Stimulated activated effector memory CD8-positive, alpha-beta T cell treated with anti-CD3 and anti-CD28 coated beads, Interleukin-12 subunit alpha, Interleukin-12 subunit beta, amount 100 ng/mL, for 72 hours (primary cell): ENCODE measurements around the gene INPP5B.
"Not testable (repeated sequence)": the region's sequence is repeated elsewhere in the genome, so short reads cannot be mapped to it uniquely, and the experiment has no call there.

ENCODE experiments used
- ATAC-seq: fragments of 150-1000 bp; cut with Tn5 transposase; 2 replicates; pipeline ENCODE4 v1.10.0; 2021
- DNase-seq, 2 donors: peaks; one replicate each; pipeline ENCODE4 v3.0.0; 2021 to 2022; ENCODE audit warnings: low spot score in 2 of 2
- H3K27ac Mint-ChIP-seq: one replicate; pipeline ENCODE4 v1.8.0; 2022; ENCODE audit warnings: mild to moderate bottlenecking, mixed read lengths
- H3K36me3 Mint-ChIP-seq: one replicate; pipeline ENCODE4 v1.8.0; 2022; ENCODE audit warnings: mild to moderate bottlenecking, mixed read lengths
- H3K4me1 Mint-ChIP-seq: one replicate; pipeline ENCODE4 v1.8.0; 2022; ENCODE audit warnings: mixed read lengths
- H3K4me3 Mint-ChIP-seq: one replicate; pipeline ENCODE4 v1.8.0; 2022; ENCODE audit warnings: mild to moderate bottlenecking, mixed read lengths
- H3K9me3 Mint-ChIP-seq: one replicate; pipeline ENCODE4 v1.8.0; 2022; ENCODE audit warnings: mixed read lengths

Gene INPP5B

DNA sequence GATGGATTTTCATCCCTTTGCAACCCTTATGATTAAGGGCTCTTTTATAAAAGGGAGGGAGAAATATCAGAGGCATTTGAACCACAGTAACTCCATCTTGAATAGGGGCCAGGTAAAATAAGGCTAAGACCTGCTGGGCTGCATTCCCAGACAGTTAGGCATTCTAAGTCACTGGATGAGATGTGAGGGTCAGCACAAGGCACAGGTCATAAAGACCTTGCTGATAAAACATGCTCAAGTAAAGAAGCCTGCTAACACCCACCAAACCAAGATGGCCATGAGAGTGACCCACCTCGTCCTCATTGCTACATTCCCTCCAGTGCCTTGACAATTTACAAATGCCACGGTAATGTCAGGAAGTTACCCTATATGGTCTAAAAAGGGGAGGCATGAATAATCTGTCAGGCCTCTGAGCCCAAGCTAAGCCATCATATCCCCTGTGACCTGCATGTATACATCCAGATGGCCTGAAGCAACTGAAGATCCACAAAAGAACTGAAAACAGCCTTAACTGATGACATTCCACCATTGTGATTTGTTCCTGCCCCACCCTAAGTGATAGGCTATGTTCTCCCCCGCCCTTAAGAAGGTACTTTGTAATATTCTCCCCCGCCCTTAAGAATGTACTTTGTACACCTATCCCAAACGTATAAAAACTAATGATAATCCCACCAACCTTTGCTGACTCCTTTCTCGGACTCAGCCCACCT is 39.3 kb downstream of the INPP5B start:
- Mint-ChIP-seq H3K36me3 (peaks cover 19% of the 10 kb centered on the region), H3K4me1 (peaks cover 27% of the 10 kb centered on the region), H3K27ac (peak overlapping the region; percentile 38), H3K9me3 (peaks cover 11% of the 10 kb centered on the region)
- not testable (repeated sequence) for H3K4me3 Mint-ChIP-seq, DNase-seq, ATAC-seq

DNA sequence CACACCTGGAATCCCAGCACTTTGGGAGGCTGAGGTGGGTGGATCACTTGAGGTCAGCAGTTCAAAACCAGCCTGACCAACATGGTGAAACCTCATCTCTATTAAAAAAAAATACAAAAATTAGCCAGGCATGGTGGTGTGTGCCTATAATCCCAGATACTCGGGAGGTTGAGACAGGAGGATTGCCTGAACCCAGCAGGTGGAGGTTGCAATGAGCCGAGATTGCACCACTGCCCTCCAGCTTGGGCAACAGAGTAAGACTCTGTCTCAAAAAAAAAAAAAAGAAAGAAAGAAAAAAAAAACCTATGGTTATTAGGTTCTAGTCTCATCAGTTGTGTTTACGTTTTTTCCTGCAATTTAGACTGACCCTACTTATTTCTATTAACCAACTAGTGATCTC is 40.3 kb downstream of the INPP5B start:
- not testable (repeated sequence) for DNase-seq, H3K27ac Mint-ChIP-seq, ATAC-seq, H3K4me3 Mint-ChIP-seq
- H3K36me3 Mint-ChIP-seq, result peaks cover 29% of the 10 kb centered on the region
- peaks cover 37% of the 10 kb centered on the region for H3K4me1 Mint-ChIP-seq
- peaks cover 11% of the 10 kb centered on the region for H3K9me3 Mint-ChIP-seq

DNA sequence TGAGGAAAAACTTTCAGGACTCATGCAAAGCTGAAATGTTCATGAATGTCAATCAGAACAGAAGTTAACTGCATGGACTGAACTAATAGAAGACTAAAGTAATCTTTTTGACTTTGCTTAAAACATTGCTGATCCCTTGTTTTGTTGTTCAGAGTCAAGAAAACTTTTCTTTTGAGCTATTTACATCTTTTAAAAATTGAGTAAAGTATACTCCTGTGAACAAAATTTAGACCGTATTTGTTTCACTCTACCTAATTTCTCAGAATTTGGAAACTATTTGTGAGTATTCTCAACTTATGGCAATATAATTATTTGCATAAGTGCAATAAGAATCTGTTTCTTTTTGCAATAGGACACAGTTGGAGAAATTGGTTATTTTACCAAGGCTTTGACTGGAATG is 41.1 kb downstream of the INPP5B start:
- Mint-ChIP-seq H3K4me1 (peaks cover 43% of the 10 kb centered on the region), H3K36me3 (peaks cover 38% of the 10 kb centered on the region), H3K27ac (no peak overlapping the region), H3K4me3 (no peak overlapping the region), H3K9me3 (peaks cover 11% of the 10 kb centered on the region)
- DNase-seq (no peak), ATAC-seq (no peak)

DNA sequence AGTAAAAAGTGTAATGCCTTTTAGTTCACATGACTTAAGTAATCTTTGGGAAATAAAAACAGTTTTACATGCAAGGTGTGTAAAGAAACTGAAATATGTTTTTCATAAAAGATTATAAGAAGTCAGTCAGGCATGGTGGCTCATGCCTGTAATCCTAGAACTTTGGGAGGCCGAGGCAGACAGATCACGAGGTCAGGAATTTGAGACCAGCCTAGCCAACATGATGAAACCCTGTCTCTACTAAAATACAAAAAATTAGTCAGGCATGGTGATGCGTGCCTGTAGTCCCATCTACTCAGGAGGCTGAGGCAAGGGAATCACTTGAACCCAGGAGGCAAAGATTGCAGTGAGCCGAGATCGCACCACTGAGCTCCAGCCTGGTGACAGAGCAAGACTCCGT is 42.9 kb downstream of the INPP5B start:
- not testable (repeated sequence) for H3K27ac Mint-ChIP-seq, DNase-seq, H3K9me3 Mint-ChIP-seq, ATAC-seq, H3K4me3 Mint-ChIP-seq
- H3K36me3 Mint-ChIP-seq, result peaks cover 47% of the 10 kb centered on the region
- peaks cover 34% of the 10 kb centered on the region for H3K4me1 Mint-ChIP-seq

DNA sequence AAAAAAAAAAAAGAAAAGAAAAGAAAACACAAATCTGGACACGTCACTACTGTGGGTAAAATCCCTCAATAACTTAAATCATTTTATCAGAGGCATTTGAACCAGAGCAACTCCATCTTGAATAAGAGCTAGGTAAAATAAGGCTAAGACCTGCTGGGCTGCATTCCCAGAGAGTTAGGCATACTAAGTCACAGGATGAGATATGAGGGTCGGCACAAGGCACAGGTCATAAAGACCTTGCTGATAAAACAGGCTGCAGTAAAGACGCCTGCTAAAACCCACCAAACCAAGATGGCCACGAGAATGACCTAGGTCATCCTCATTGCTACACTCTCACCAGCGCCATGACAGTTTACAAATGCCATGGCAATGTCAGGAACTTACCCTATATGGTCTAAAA is 43.9 kb downstream of the INPP5B start:
- peaks cover 25% of the 10 kb centered on the region for H3K4me1 Mint-ChIP-seq
- peaks cover 41% of the 10 kb centered on the region for H3K36me3 Mint-ChIP-seq
- H3K9me3 Mint-ChIP-seq, result peaks cover 2% of the 10 kb centered on the region
- ATAC-seq (no peak), DNase-seq (no peak)
- no peak overlapping the region for H3K4me3 Mint-ChIP-seq
- H3K27ac Mint-ChIP-seq, result peak overlapping the region; percentile 92

DNA sequence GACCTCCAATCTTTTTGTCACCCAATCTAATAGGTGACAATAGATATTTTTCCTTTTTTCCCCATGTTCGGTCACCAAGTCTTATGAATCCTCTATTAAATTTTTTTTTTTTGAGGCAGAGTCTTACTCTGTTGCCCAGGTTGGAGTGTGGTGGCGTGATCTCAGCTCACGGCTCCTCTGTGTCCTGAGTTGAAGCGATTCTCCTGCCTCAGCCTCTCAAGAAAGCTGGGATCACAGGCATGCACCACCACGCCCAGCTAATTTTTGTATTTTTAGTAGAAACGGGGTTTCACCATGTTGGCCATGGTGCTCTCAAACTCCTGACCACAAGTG is 45.0 kb downstream of the INPP5B start:
- DNase-seq (no peak), ATAC-seq (no peak)
- peak overlapping the region; percentile 42 for H3K4me3 Mint-ChIP-seq
- peaks cover 21% of the 10 kb centered on the region for H3K4me1 Mint-ChIP-seq
- peaks cover 41% of the 10 kb centered on the region for H3K36me3 Mint-ChIP-seq
- H3K9me3 Mint-ChIP-seq, result no peaks in the 10 kb centered on the region
- H3K27ac Mint-ChIP-seq, result peak overlapping the region; percentile 92

DNA sequence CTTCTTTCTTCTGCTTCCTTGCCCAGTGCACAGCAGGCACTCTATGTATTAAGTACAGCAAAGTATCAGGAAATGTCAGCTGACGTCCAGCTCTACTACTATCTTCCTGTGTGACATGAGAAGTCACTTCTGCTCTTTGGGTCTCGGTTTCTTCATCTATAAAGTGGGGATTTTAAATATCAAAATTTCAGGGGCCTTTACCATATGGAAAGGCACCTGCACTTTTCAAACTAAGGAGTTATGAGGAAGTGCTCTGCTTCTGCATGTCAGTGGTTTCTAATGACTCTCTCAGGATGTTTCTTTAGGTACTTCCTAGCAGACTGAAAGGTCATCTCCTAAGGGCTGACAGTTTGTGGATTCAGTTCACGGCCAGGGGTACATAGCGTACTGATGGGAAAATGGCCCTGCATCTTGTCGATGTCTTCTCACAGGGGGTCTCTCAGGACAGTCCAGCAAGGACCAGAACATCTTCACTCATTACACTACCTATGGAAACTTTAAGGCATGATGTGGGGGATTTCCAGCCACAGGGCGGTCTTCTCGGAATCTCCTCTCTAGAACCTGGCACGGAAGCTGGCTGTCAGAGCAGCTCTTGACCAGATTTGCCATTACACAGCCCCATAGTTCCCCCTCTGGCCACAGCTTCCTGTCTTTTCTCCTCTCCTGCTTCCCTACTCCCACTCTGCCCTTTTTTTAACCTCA is 45.5 kb downstream of the INPP5B start:
- Mint-ChIP-seq H3K36me3 (peaks cover 41% of the 10 kb centered on the region), H3K4me1 (peaks cover 21% of the 10 kb centered on the region), H3K27ac (peak overlapping the region; percentile 92), H3K9me3 (no peaks in the 10 kb centered on the region), H3K4me3 (peak overlapping the region; percentile 42)
- ATAC-seq (peak; percentile 57), DNase-seq (no peak)

DNA sequence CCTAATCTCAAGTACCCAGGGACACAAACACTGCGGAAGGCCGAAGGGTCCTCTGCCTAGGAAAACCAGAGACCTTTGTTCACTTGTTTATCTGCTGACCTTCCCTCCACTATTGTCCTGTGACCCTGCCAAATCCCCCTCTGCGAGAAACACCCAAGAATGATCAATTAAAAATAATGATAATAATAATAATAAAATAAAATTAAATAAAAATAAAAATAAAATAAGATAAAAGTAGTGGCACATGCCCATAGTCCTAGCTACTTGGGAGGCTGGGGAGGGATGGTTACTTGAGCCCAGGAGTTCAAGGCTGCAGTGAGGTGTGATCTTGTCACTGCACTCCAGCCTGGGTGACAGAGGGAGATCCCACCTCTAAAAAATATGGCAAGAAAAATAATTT is 49.3 kb downstream of the INPP5B start:
- Mint-ChIP-seq H3K4me1 (peaks cover 16% of the 10 kb centered on the region), H3K36me3 (peaks cover 34% of the 10 kb centered on the region)
- not testable (repeated sequence) for DNase-seq, H3K27ac Mint-ChIP-seq, H3K9me3 Mint-ChIP-seq, ATAC-seq, H3K4me3 Mint-ChIP-seq

DNA sequence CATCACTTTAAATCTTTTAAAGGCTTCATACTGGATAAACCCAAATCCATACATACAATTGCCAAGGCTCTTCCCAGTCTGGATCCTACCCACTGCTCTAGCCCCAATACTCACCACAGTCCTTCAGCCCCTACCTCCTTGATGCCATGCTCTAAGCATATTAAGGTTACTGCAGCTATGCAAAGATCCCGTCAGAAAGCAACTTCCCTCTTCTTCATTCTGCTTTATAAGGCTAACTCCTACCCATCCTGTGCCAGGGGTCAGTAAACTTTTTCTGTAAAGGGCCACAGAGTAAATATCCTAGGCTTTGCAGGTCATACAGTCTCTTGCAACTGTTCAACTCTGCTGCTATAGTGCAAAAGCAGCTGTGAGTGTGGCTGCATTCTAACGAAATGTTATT is 53.2 kb downstream of the INPP5B start:
- Mint-ChIP-seq H3K9me3 (no peaks in the 10 kb centered on the region), H3K36me3 (peaks cover 27% of the 10 kb centered on the region), H3K4me1 (no peaks in the 10 kb centered on the region), H3K4me3 (no peak overlapping the region), H3K27ac (peak overlapping the region; percentile 44)
- DNase-seq (no peak), ATAC-seq (no peak)

DNA sequence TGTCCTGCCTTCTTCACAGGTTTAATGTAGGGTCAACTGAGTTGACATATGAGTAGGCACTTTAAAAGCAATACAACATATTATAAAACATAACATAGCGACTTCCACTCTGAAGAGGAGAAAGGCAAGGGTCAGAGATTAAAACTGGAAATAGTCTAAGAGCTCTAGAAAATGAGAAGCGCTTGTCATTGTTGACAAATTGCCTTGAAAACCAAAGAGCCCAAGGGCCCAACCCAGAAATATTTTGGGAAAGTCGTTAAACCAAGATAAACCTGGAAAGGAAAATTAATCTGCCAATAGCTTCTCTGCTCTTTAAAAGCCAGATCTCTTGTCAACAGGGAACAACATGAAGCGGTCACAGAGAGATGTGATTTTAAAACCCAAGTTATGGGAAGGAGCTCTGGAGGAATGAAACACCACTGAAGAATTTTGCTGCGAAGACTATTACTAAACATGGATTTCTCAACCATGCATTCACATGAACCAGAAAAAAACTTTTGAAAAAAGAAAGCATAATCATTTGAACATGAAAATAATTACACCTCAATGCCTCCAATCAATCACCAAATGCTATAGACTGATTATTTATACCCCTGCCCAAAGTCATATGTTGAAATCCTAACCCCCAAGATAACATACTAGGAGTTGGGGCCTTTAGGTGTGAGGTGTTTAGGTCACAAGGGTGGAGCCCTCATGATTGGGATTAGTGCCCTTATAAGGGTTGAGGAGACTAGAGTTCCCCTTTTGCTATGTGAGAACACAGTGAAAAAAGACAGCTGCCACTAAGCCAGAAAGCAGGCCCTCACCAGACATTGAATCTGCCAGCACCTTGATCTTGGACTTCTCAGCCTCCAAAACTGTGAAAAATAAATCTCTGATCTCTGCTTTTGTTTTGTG is 54.5 kb downstream of the INPP5B start:
- H3K27ac Mint-ChIP-seq, result no peak overlapping the region
- no peak for DNase-seq
- H3K36me3 Mint-ChIP-seq, result peaks cover 40% of the 10 kb centered on the region
- H3K4me3 Mint-ChIP-seq, result no peak overlapping the region
- no peaks in the 10 kb centered on the region for H3K9me3 Mint-ChIP-seq
- no peaks in the 10 kb centered on the region for H3K4me1 Mint-ChIP-seq
- ATAC-seq, result no peak

DNA sequence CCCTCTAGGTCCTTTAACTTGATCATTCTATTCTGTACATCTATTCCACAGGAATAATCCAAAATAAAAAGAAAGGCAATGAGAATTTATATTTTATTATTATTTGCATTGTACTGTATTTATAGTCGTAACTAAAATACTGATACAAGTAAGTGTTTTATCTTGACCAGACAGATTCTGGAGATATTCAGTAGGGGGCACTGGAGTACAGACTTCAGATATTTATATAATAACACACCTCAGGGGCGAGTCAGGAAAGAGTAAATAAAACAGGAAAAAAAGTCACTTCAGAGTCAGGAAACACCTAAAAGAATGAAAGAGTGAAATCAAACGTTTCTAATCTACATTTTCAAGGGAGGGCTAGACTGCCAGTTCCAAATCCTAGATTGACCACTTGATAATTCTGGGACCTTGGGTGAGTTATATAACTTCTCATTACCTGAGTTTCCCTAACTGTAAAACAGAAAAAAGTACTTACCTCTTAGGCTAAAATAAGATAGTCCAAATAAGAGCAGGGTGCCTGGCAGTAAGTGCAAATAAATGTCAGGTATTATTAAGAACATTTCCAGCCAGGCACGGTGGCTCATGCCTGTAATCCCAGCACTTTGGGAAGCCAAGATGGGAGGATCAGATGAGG is 56.4 kb downstream of the INPP5B start:
- H3K4me3 Mint-ChIP-seq, result no peak overlapping the region
- DNase-seq (no peak), ATAC-seq (peak; percentile 53)

DNA sequence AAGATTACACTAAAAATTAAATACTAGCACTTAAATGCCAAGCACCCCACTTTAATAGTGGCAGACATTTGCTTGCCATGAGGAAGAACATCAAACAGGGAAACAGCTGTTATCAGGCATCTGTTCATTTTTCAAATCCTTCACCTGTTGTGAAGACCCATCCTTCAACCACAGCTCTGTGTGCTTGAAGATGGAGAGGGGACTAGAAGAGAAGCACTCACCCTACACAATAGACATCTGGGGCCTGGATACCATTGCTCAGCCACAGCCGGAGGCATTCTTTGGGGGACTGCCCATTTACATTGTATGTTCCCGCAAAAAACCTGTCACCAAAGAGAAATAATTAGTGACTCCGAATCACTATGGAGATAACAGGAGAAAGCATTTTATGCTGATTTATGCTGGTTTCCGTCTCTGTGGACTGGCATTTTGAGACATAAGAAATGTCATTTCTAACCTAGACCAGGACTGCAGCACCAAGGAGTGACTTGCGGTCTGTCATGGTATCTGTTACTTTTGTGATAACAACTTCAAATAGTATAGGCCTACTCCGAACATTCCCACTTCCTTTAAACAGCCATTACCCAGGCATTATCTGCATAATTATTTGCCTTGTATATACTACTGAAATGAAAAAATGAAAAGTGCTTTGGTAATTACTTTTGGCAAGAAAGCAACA is 58.7 kb downstream of the INPP5B start:
- Mint-ChIP-seq H3K4me3 (no peak overlapping the region), H3K36me3 (peaks cover 79% of the 10 kb centered on the region), H3K4me1 (no peaks in the 10 kb centered on the region), H3K9me3 (no peaks in the 10 kb centered on the region), H3K27ac (no peak overlapping the region)
- DNase-seq (no peak), ATAC-seq (no peak)

More for the DNA sequence above, 56.4 kb downstream of the INPP5B start:
- H3K36me3 Mint-ChIP-seq, result peaks cover 59% of the 10 kb centered on the region
- no peaks in the 10 kb centered on the region for H3K4me1 Mint-ChIP-seq
- H3K9me3 Mint-ChIP-seq, result no peaks in the 10 kb centered on the region
- no peak overlapping the region for H3K27ac Mint-ChIP-seq

DNA sequence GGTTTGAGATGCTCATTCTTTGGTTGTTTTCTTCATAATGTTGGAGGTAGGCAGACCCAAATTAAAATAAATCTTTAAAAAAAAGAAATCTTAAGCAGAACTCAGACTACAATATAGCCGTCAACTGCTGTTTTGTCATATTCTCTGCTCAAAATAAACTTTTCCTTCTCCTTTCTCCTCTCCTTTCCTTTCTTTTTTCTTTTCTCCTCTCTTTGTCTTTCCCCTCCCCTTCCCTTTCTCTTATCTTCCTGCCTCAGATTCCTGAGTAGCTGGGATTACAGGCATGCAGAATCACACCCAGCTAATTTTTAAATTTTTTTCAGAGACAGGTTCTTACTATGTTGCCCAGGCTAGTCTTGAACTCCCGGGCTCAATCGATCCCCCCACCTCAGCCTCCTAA is 62.7 kb downstream of the INPP5B start:
- DNase-seq (no peak), ATAC-seq (no peak)
- peak overlapping the region; percentile 69 for H3K27ac Mint-ChIP-seq
- H3K36me3 Mint-ChIP-seq, result peaks cover 100% of the 10 kb centered on the region
- H3K4me3 Mint-ChIP-seq, result no peak overlapping the region
- no peaks in the 10 kb centered on the region for H3K9me3 Mint-ChIP-seq
- H3K4me1 Mint-ChIP-seq, result no peaks in the 10 kb centered on the region

DNA sequence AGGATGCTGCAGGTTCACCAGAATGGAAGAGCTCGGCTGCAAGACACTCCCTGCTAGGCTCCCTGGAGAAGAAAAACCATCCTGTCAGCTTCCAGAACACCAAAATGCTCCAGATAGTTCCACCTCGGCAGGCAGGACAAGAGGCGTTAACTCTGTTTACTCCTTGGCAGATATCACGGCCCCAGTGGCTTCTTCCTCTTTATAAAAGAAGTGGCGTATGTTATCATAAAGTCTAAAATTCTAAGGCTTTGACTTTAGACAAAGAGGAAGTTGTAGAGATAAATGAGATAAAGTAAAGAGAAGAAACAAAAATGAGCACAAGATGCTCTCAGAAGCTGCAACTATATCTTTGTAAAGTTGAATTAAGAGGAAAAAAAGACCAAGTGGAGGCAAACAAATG is 63.2 kb downstream of the INPP5B start:
- no peaks in the 10 kb centered on the region for H3K9me3 Mint-ChIP-seq
- peaks cover 100% of the 10 kb centered on the region for H3K36me3 Mint-ChIP-seq
- no peak overlapping the region for H3K4me3 Mint-ChIP-seq
- no peaks in the 10 kb centered on the region for H3K4me1 Mint-ChIP-seq
- no peak for DNase-seq
- H3K27ac Mint-ChIP-seq, result peak overlapping the region; percentile 29
- ATAC-seq, result no peak

DNA sequence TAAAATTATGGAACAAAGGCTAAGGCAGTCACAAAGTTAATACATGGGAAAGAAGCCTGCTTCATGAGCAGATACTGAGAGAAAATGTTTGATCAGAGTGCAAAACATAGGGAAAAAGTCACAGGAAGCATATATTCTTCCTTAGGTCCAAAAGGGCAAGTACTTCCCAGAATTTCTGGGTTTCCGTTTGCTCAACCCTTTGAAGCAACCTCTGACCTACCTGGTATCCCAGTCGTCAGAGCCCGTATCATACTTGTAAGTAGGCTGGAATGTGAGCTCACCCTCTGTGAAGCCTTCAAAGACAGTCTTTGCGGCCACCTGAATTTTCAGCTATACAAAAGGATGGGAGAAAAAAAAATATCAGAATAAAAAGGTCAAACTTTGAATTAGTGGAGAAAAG is 67.0 kb downstream of the INPP5B start:
- no peaks in the 10 kb centered on the region for H3K9me3 Mint-ChIP-seq
- ATAC-seq, result no peak
- DNase-seq, result no peak
- H3K27ac Mint-ChIP-seq, result no peak overlapping the region
- peaks cover 100% of the 10 kb centered on the region for H3K36me3 Mint-ChIP-seq
- no peak overlapping the region for H3K4me3 Mint-ChIP-seq
- no peaks in the 10 kb centered on the region for H3K4me1 Mint-ChIP-seq
